Hematopoietic multipotent progenitor cell treated with erythropoietin and hydrocortisone succinate and interleukin-3 and kit ligand, for 17 days (in vitro differentiated cells): Measurements from ENCODE around the gene CCR8.
"Not testable (repeated sequence)": the region's sequence is repeated elsewhere in the genome, so short reads cannot be mapped to it uniquely, and the experiment has no call there.

Experiments
- DNase-seq: peaks from one replicate; pipeline ENCODE4 v3.0.0-alpha.2; 2015; ENCODE audit warnings: low spot score

The CCR8 gene

DNA sequence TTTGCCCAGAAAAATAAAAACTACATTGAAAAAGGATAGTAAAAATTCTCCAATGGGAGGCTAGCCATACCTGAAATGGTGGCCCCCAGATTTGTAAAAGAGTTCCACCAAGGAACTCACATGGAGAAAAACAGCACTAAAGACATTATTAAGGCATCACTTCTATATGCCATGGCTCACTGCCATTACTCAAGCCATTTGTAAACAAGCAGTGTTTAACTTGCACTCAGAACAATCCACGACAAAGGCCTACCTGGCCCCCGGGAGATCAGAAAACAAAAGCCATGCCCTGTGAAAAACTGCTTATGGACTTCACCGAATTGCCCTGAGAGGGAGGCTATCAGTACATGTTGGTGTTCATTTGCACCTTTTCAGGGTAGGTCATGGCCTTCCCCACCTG is 19.6 kb downstream of the CCR8 start:
- no peak for DNase-seq

DNA sequence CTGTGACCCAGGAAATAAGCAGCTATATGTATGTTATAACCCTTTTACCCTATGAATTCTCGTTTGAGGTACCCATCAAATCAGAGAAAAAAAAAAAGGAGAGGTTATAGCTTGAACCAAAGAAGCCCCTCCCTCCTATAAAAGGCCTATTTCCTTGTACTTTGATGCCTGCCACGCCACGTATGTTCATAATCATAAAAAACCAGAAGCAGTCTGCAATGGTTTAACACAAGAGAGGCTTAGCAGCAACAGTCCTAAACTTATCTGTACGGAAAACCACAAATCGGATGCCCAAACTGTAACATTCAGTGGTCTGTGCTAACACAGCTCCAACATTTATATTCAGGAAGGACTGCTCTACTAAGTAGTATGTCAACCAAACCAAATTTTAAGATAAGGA is 21.2 kb downstream of the CCR8 start:
- DNase-seq, result no peak

DNA sequence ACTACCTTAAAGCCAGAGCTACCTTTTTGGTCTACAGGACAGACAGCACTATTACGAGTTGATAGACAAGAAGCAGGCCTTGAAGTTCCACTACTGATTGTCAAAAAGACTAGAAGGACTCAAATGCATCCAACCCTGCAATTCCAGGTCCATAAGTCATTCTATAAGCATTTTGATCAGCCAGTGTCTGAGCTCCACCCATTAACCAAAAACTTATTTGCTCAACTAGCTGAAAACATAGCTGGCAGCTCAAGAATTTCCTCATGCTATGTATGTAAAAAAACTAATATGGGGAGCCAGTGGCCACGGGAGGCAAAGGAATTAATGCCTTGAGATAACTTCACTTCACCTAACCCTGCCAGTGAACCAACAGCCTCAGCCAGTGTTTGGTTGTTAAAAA is 21.6 kb downstream of the CCR8 start:
- DNase-seq, result not testable (repeated sequence)

GRCh38 chr3:39353168-39353927 is 23.8 kb downstream of the CCR8 start:
- not testable (repeated sequence) for DNase-seq

- no peak for DNase-seq
Observed at GRCh38 chr3:39358333-39358732, 28.8 kb downstream of the CCR8 start.

DNA sequence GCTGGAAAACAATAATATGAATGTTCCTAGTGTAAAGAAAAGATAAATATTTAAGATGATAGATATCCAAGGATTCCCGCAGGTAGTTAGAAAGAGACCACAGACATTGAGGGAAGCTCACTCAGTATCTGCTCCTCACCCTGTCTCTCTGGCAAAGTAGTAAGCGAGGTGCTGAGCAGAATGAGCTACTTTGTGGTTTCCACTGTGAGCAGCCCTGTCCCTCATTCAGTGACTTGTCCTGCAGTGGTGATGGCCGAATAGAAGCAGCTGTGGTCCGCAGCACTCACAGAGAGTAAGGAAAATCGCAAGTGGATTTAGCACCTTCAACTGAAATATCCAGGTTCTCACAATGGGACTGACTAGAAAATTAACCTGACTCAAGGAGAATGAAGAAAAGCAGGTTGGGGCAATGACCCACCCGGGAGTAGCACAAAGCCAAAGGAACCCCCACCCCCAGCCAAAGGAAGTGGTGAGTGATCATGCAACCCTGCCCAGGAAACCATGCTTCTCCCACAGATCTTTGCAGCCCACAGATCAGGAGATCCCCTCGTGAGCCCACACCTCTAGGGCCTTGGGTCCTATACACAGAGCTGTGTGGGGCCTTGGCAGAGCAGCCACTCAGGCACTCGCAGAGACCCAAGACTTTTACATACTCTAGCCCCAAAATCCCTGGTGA is 31.9 kb downstream of the CCR8 start:
- DNase-seq, result no peak

- DNase-seq, result no peak
Observed at GRCh38 chr3:39362192-39362591, 32.7 kb downstream of the CCR8 start.

DNA sequence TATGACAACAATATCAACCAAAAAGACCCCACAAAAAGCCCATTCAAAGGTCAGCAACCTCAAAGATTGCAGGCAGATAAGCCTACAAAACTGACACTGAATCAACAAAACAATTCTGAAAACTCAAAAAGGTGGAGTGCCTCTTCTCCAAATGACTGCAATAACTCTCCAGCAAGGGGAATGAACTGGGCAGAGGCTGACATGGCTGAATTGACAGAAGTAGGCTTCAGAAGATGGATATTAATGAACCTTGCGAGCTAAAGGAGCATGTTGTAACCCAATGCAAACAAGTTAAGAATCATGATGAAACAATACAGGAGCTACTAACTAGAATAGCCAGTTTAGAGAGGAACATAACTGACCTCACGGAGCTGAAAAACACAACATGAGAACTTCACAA is 33.3 kb downstream of the CCR8 start:
- no peak for DNase-seq

- DNase-seq, result not testable (repeated sequence)
Observed at GRCh38 chr3:39370450-39370849, 40.9 kb downstream of the CCR8 start.

DNA sequence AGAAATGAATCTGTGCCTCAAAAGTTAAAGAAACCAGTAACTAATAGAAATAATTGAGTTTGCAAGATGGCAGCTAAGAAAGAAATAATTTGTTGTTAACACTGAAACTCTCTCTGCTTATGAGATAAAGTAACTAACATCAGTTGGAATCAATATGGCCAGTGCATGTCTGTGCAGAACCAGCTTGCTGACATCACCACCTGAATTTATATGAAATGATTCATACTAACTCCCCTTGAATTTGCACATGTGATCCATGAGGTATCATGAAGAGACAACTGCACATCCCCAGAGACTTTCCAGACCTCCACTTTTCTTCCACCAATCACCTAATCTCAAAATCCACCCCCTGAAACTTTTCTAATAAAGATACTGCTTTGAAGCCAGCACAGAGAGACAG is 43.3 kb downstream of the CCR8 start:
- DNase-seq, result no peak

DNA sequence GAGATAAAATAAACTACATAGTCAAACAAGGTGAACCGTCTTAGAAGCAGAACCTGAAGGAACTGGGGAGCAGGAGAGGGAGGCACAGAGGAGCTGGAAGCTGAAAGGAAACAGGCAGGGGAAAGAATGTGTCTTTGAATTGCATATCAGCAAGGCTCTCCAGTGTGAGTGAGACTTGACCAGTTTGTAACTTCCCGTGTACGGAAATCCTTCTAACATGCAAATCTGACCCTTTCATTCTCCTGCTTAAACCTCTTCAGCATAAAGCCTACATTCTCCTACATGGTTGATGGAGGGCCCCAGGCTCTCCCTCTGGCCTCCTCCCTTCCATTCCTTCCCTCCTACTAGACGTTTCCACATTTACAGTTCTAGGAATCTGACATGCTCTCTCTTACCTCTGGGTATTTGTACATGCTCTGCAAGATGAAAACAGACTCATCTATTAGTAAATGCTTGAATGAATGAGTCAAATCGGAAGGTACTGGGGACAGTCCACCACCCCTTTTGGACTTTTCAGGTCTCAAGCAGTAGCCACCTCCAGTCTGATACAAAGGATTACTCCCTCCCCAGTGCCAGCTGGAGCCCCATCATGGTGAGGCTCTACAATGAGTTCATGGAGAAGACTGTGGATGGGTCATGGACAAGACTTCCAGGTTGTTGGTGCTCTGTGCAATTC is 47.6 kb downstream of the CCR8 start:
- no peak for DNase-seq

GRCh38 chr3:39378088-39378487 is 48.6 kb downstream of the CCR8 start:
- peak; percentile 73 for DNase-seq

DNA sequence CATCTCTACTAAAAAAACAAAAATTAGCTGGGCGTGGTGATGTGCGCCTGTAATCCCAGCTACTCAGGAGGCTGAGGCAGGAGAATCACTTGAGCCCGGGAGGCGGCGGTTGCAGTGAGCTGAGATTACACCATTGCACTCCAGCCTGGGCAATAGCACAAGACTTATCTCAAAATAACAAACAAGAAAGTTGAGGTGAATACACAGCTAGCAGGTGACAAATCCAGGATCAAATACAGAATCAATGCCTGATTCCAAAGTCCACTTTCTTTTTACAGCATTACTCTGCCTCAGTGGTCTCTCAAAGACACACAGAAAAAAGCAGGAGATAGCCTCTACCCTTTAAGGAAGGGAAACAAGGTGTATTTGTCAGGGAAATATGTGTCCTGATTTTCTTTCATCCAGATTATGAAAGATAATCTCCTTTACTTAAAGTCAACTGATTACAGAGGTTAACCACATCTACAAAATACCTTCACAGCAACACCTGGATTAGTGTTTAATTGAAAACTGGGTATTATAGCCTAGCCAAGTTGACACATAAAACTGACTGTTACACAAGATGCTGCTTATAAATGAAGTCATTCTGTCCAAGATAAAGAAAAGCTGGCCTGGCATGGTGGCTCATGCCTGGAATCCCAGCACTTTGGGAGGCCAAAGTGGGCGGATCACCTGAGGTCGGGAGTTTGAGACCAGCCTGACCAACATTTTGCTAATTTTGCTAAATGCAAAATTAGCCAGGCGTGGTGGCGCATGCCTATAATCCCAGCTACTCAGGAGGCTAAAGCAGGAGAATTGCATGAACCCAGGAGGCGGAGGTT is 49.7 kb downstream of the CCR8 start:
- DNase-seq, result no peak

GRCh38 chr3:39379778-39380155 is 50.3 kb downstream of the CCR8 start:
- DNase-seq, result no peak

DNA sequence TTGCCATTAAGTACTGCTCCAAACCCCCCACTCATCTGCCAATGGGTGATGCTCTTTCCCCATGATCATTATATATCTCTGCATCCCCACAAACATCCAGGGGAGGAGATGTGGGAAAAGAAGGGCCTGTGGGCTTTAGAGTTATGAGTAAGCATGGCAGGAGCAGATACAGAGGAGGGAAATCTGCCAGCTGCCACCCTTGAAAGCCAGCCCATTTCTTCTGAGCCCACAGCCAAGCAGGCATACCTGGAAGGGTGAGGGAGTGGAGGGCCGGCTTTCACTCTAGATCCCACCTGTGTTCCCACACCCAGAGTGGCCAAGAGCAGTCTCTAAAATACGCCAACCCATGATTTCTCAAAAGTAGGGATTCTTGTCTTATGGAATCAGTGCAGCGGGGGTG is 51.9 kb downstream of the CCR8 start:
- DNase-seq, result no peak
